HG02763 (cell line): Measurements from ENCODE around the gene SMIM17.
A peak's percentile ranks its signal among the peaks of the same experiment; 100 is the strongest.

Experiments
- ATAC-seq: cut with Tn5 transposase; IDR thresholded peaks from one replicate; pipeline ENCODE4 v1.9.1; 2021; ENCODE audit warnings: mild to moderate bottlenecking, moderate library complexity; ENCODE audit not compliant: unreplicated experiment

Gene SMIM17

DNA sequence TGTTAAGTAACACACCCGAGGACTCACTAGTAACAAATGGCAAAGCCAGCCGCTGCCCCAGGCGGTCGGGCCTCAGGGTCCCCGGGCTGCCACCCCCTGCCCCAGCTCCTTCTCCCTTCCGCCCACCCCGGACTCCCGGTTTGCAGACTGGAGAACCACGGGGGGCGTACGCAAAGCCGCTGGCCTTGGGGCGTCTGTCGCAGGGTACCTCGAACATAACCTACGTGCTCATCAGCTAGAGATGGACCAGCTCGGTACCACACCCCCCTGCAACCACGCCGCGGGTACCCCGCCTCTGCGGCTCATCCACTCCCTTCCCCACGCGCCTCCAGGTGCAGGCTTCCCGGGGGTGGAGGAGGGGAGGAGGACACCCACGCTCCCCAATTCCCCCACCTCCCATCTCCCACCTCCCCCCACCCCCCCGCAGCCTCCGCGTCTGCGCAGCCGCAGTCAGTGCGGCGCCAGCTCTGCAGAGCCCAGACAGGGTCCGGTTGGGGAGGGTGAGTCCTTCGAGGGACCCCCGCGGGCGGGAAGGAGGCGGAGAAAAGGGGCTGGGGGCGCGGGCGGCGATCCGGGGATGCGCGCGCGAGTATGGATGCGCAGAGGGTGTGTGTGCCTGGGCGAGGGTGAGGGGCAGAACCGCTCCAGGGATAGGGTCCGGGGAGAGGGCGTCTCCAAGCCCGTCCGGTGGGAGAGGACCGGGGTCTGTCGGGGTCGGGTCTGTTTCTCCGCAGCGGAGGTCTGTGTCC is at the start of gene SMIM17:
Gene SMIM17 (plus strand): TSS at position 449 of the 749 bp plus-strand sequence. CDS start 2,509 bp downstream, outside the sequence.
- ATAC-seq, result no peak

- ATAC-seq, result no peak
Measured at GRCh38 chr19:56594446-56594782, 48.5 kb upstream of the SMIM17 start.

GRCh38 chr19:56594783-56595547 is 48.0 kb upstream of the SMIM17 start, which contains the start of gene ZNF71:
Gene ZNF71, plus strand, starts transcription at chr19:56595302. Its CDS starts 6,257 bp downstream, at chr19:56601559.
- peak; percentile 92 for ATAC-seq

- no peak for ATAC-seq
Measured at GRCh38 chr19:56595548-56595899, 47.4 kb upstream of the SMIM17 start.

DNA sequence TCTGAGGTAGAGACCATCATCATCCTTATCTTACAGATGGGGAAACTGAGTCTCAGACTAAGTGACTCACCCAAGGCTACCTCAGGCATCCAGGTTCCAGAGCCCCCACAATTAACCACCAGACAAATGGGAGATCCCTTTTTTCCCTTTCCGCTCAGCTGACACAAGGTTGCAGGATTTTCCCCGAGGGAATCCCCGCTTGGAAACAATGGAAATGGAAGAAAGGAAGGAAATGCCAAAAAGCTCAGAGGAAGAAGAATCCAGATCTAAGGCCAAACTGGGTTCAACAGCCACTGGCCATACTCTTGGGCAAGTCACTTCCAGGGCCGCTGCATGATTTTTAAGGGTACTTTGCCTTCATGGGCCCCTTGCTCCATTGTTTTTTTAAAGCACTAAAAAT is 46.3 kb upstream of the SMIM17 start:
- ATAC-seq, result no peak

DNA sequence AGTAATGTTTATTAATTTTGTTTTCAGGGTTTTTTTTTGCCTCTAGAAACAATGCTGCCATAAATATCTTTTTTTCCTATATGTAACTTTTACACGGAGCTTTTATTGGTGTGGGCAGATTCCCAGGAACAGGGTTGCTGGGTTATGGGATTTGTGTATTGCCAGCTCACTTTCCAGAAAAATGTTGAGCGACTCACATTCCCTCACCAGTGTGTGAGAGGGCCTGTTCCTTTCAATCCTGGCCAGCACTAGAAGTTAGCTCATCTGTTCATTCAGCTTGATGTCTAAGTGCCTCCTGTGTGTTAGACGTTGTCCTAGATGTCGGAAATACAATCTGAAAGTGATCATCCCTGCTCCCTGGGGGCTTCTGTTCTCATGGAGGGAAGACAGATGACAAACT is 45.3 kb upstream of the SMIM17 start:
- ATAC-seq, result no peak

DNA sequence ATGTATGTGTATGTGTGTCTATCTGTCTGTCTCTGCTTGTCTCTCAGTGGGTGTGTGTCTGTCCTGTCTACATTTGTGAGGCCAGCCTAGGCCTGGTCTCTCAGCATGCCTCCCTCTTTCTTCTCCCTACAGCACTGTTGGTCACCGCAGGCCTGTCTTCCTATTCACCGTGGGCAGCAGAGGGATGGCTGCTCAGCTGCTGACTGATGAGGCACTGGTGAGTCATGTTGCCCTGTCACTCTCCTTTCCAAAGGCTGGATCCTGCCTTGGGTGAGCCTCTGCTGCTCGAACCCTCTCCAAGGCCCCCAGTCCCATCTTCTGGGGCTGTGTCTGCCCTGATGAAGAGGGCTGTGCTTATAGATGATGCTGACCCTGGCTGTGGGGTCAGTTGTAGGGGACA is 41.6 kb upstream of the SMIM17 start:
- ATAC-seq, result no peak

DNA sequence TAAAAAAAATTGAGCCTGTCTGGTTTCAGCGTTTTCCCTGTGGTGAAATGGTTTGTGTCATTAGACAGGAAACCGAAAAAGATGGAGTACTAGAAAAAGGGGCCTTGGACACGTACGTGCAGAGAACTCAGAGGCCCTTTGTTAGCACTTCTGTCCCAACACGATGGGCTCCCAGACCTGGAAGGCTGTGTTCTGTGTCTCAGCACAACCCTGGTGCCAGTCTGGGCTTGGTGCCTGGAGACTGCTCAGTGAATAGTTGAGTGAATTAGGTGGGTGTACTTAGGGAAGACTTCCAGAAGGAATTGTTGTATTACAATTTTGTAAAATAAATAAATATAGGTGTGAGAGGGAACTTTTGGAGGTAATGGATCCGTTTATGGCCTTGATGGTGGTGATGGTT is 39.1 kb upstream of the SMIM17 start:
- ATAC-seq, result no peak

- ATAC-seq, result no peak
Measured at GRCh38 chr19:56608274-56608964, 34.5 kb upstream of the SMIM17 start.

GRCh38 chr19:56611288-56611687 is 31.7 kb upstream of the SMIM17 start:
- ATAC-seq, result no peak

DNA sequence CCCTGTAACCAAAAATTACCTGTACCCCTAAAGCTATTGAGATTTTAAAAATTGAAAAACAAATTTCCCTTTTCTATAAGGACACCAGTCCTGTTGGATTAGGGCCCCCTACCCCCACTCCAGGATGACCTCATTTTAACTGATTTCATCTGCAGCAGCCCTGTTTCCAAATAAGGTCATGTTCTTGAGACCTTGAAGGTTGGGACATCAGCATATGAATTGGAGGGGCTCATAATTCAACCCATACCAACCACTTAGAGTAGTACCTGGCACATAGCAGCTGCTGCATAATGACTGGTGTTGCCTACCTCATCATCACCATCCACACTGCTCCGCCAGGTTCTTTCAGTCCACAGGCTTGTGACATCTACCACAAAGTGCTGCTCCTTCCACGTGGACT is 30.2 kb upstream of the SMIM17 start:
- ATAC-seq, result no peak

GRCh38 chr19:56613639-56614038 is 29.3 kb upstream of the SMIM17 start:
- ATAC-seq, result no peak

DNA sequence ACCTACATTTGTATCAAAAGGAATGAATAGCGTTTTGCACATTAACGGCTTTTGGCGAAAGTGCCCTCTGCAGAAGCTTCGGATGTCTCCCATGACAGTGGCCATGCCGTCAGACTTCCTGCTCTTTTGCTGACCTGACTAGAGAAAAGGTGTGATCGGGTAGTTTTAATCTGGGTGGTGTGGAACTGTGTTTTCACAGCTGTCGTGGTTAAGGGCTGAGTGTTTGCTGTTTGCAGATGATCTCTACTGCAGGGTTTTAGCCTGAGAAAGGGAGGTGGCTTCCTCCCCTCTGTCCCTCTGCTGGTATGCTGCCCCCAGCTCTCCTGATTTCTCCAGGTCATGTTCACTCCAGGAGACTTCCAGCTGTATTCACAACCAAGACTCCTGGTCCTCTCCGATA is 25.4 kb upstream of the SMIM17 start:
- ATAC-seq, result no peak

GRCh38 chr19:56619121-56619520 is 23.8 kb upstream of the SMIM17 start:
- no peak for ATAC-seq

DNA sequence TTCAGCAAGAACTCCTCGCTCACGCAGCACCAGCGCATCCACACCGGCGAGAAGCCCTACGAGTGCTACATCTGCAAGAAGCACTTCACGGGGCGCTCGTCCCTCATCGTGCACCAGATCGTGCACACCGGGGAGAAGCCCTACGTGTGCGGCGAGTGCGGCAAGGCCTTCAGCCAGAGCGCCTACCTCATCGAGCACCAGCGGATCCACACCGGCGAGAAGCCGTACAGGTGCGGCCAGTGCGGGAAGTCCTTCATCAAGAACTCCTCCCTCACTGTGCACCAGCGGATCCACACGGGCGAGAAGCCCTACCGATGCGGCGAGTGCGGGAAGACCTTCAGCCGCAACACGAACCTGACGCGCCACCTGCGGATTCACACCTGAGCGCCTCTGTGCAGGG is 20.6 kb upstream of the SMIM17 start:
- no peak for ATAC-seq

DNA sequence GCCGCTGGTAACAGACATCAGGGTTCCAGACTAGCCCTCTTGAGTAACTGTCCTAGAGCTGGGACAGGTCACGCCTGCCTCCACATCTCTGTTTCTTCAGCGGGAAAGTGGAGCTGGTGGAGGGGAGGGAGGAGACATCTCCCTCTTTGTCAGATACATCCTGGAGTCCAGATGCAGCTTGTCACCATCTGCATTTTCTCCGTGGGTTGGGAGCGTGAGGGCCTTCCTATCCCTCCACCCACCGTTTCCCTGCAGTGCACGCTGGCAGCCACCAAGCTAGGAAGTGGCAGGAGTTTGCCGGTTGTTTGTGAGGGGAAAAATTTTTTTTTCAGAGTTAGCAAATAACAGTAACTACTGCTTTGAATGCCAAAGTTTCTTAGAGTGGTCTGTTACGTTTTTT is 20.0 kb upstream of the SMIM17 start:
- no peak for ATAC-seq

DNA sequence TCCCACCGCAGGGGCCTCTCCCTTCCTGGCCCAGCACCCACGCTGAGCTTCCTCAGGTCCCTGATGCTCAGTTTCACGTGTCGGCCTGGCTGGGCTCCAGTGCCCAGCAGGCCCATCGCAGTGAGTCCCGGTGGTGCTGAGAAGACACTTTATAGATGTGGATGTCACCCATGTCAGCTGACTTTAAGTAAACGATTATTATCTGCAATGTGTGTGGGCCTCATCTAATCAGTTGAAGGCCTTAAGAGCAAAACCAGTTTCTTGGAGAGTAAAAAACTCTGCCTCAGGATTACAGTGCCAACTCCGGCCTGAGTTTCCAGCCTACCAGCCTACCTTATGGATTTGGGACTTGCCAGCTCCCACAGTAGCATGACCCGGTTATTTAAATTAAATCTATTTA is 17.3 kb upstream of the SMIM17 start:
- ATAC-seq, result no peak

DNA sequence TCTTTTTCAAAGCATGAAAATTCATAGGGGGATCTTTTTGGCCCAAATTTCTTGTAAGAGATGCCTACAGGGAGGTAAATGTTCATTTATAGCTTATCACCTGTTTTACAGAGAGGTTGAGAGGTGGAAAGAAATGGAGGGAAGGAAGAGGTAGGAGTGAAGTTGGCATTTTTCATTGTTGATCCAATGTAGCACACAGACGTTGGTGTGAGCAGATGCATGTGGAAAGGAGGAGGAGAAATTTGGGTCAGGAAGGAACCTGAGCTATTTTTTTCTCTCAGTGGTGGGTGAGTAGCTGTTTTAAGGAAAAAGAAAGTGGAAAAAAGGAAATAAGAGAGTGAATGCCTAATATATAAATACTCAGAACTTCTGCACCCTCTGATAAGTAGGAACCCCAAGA is 9.9 kb upstream of the SMIM17 start:
- ATAC-seq, result no peak

GRCh38 chr19:56637976-56638555 is 4.9 kb upstream of the SMIM17 start:
- no peak for ATAC-seq

DNA sequence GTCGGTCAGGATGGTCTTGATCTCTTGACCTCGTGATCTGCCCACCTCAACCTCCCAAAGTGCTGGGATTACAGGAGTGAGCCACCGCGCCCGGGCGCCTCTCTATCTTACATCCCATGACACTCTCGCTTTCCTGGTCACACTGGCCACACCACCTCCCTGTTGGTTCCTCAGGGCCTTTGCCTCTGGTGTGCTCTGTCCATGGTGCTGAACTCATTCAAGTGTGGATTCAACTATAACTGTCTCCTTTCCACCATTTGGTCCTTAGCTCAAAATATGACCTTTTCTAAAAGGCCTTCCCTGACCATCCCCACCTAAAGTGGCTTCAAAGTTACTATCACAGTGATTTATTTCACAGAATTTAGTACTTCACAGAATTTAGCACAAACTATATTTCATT is 3.7 kb upstream of the SMIM17 start:
- ATAC-seq, result no peak

DNA sequence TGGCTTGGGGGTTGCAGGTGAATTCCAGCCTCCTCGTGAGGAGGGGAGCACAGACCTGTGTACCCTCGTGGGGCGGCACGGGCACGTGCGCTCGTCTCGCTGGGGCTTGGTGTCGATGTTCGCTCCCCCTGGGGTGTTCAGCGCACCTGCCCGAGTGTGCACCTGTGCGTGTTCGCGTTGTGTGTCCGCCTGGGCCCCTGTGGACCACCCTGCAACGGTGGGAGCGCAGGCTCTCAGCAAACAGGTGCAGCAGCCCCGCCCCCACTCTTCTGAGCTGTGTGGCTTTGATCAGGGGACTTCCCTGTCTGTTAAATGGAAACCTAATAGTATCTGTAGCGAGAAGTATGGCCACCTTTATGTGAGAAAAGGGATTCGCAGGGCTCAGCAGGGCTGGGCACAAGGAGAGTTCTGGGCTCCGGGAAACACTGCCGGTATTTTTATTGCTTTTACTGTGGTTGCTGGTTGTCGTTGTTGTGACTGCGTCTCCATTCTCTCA is 549 bp downstream of the SMIM17 start:
- no peak for ATAC-seq
